ENCODE data around the gene ABHD4. TPM values are rescaled to one million over a fixed set of nuclear protein-coding genes. Genes with fewer than 3 reads are reported as not detected.

The ABHD4 gene
- total RNA-seq, 1 donor from 2014 or later = 34.2 TPM

- TF ChIP-seq CTCF (IDR thresholded peaks at IDR 0.05) = no peak
- H3K27me3 ChIP-seq = no peaks in the 10 kb centered on the region
- DNase-seq = no peak
- H3K36me3 ChIP-seq = no peaks in the 10 kb centered on the region
- H3K27ac ChIP-seq = no peak overlapping the region
- H3K4me1 ChIP-seq = no peaks in the 10 kb centered on the region
- no peak overlapping the region for H3K4me3 ChIP-seq
- intact Hi-C loops (cut with DNase I) = no loop called here
- no peaks in the 10 kb centered on the region for H3K9me3 ChIP-seq
- ATAC-seq = no peak
Observed at GRCh38 chr14:22640192-22640591, 42.1 kb downstream of the ABHD4 start.

GRCh38 chr14:22641846-22642245 lies 43.7 kb downstream of the ABHD4 start:
- intact Hi-C loops (cut with DNase I) = no loop called here
- TF ChIP-seq CTCF (IDR thresholded peaks at IDR 0.05) = no peak
- no peaks in the 10 kb centered on the region for H3K9me3 ChIP-seq
- no peaks in the 10 kb centered on the region for H3K27me3 ChIP-seq
- DNase-seq (no peak), ATAC-seq (no peak)
- H3K4me3 ChIP-seq = no peak overlapping the region
- H3K27ac ChIP-seq = no peak overlapping the region
- no peaks in the 10 kb centered on the region for H3K4me1 ChIP-seq
- H3K36me3 ChIP-seq = no peaks in the 10 kb centered on the region

GRCh38 chr14:22644305-22644635 lies 46.2 kb downstream of the ABHD4 start, which contains the start of gene OR6J1:
OR6J1 (minus strand) TSS chr14:22644352; CDS start chr14:22634811, 9,541 bp downstream.
- TF ChIP-seq CTCF (IDR thresholded peaks at IDR 0.05) = no peak
- intact Hi-C loops (cut with DNase I) = no loop called here

GRCh38 chr14:22646570-22647254 lies 48.6 kb downstream of the ABHD4 start:
- TF ChIP-seq CTCF (IDR thresholded peaks at IDR 0.05) = no peak
- H3K27me3 ChIP-seq = no peaks in the 10 kb centered on the region
- H3K4me3 ChIP-seq = no peak overlapping the region
- H3K36me3 ChIP-seq = no peaks in the 10 kb centered on the region
- H3K27ac ChIP-seq = no peak overlapping the region
- H3K4me1 ChIP-seq = no peaks in the 10 kb centered on the region
- no peaks in the 10 kb centered on the region for H3K9me3 ChIP-seq
- DNase-seq (no peak), ATAC-seq (no peak)
- intact Hi-C loops (cut with DNase I) = no loop called here

More at GRCh38 chr14:22644305-22644635, 46.2 kb downstream of the ABHD4 start, which contains the start of gene OR6J1:
- ATAC-seq (peak; percentile 36), DNase-seq (no peak)
- Histone ChIP-seq H3K27me3 (no peaks in the 10 kb centered on the region), H3K36me3 (no peaks in the 10 kb centered on the region), H3K4me3 (no peak within 1 kb of the TSS), H3K27ac (no peak within 1 kb of the TSS), H3K9me3 (no peaks in the 10 kb centered on the region), H3K4me1 (no peaks in the 10 kb centered on the region)

GRCh38 chr14:22648506-22648905 lies 50.4 kb downstream of the ABHD4 start:
- Histone ChIP-seq H3K9me3 (no peaks in the 10 kb centered on the region), H3K4me3 (no peak overlapping the region), H3K27ac (no peak overlapping the region), H3K4me1 (peaks cover 4% of the 10 kb centered on the region), H3K27me3 (no peaks in the 10 kb centered on the region), H3K36me3 (no peaks in the 10 kb centered on the region)
- DNase-seq (no peak), ATAC-seq (no peak)
- TF ChIP-seq CTCF (IDR thresholded peaks at IDR 0.05) = no peak
- intact Hi-C loops (cut with DNase I) = no loop called here

Data from upper lobe of right lung (tissue), 1 donor.